Gastrocnemius medialis (tissue), 4 donors: ENCODE measurements around the gene ATP2B1.

ENCODE experiments used
- CTCF ChIP-seq, 5 experiments: fragments of 450-650 bp in 3 of 5; fragments of 200-600 bp in 2 of 5; sonication (generic) in 2 of 5; IDR thresholded peaks in 4 of 5; conservative IDR thresholded peaks in 1 of 5; 1 replicate in 4 of 5; 2 replicates in 1 of 5; pipeline ENCODE4 v1.5.1; 2016 to 2019; ENCODE audit warnings: antibody characterized with exemption in 5 of 5, mild to moderate bottlenecking in 3 of 5, moderate library complexity in 3 of 5
- POLR2A ChIP-seq, 2 donors: fragments of 450-650 bp; IDR thresholded peaks; one replicate each; pipeline ENCODE4 v1.6.1; 2017; ENCODE audit warnings: antibody characterized with exemption in 2 of 2, mild to moderate bottlenecking in 2 of 2, moderate library complexity in 2 of 2

GRCh38 chr12:89690925-89691324 lies 17.7 kb downstream of the ATP2B1 start:
- TF ChIP-seq CTCF (IDR thresholded peaks at IDR 0.05 in 4 of 5, conservative IDR thresholded peaks at IDR 0.05 in 1 of 5) (no peak), POLR2A (IDR thresholded peaks at IDR 0.05) (no peak)
